ENCODE data around the gene SIGLEC7. TPM values are rescaled to one million over a fixed set of nuclear protein-coding genes. Genes with fewer than 3 reads are reported as not detected.

The SIGLEC7 gene
- total and polyA plus RNA-seq, 11 donors = 0.51 to 6.1 (median 1.0) TPM; not detected in 2

DNA sequence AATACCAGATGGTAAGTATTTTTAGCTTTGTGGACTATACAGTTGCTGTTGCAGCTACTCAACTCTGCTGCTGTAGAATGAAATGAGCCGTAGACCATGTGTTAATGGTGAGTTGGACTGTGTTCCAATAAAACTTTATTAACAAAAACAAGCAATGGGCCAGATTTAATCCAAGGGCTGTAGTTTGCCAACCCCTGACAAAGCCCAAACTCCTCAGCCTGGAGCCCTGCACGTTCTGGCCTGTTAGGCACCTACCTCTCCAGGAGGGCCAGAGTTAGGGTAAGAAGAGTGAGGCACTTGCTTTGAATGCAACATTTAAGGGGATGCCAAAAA lies 46.1 kb downstream of the SIGLEC7 start:
- DNase-seq (no peak), ATAC-seq (no peak)
- H3K4me1 ChIP-seq = no peaks in the 10 kb centered on the region
- TF ChIP-seq, protein P1, sequence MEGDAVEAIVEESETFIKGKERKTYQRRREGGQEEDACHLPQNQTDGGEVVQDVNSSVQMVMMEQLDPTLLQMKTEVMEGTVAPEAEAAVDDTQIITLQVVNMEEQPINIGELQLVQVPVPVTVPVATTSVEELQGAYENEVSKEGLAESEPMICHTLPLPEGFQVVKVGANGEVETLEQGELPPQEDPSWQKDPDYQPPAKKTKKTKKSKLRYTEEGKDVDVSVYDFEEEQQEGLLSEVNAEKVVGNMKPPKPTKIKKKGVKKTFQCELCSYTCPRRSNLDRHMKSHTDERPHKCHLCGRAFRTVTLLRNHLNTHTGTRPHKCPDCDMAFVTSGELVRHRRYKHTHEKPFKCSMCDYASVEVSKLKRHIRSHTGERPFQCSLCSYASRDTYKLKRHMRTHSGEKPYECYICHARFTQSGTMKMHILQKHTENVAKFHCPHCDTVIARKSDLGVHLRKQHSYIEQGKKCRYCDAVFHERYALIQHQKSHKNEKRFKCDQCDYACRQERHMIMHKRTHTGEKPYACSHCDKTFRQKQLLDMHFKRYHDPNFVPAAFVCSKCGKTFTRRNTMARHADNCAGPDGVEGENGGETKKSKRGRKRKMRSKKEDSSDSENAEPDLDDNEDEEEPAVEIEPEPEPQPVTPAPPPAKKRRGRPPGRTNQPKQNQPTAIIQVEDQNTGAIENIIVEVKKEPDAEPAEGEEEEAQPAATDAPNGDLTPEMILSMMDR (IDR thresholded peaks at IDR 0.05) = no peak
- no peak for TF ChIP-seq POLR2A (IDR thresholded peaks at IDR 0.05)
- WGBS, 4 donors = 71 to 78% (median 76%) methylated on average over 2 of the region's 2 CpGs
- no peak overlapping the region for H3K27ac ChIP-seq
- peaks cover 0 to 22% (median 7%) of the 10 kb centered on the region in 9 donors for H3K27me3 ChIP-seq
- no peaks in the 10 kb centered on the region for H3K9me3 ChIP-seq
- intact Hi-C loops (cut with DNase I) = no loop called here
- H3K4me3 ChIP-seq = no peak overlapping the region
- no peaks in the 10 kb centered on the region for H3K36me3 ChIP-seq

DNA sequence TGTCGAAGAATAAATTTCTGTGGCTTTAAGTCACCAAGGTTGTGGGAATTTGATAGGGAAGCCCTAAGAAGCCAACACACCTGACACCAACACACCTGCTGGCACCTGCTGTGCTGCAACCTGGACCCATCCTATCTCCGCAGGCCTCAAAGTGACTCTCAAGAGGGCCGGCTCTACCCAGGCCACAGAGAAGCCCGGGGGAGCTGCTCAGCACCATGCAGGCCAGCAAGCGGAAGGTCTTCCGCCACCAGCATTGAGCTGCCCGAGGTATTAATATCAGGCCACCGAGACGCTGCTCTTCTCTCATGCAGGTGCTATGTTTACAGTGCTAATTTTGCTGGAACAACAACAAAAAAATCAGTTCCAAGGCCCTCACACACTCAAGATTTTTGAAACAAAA lies 50.6 kb downstream of the SIGLEC7 start:
- H3K27me3 ChIP-seq = peaks cover 0 to 6% (median 0%) of the 10 kb centered on the region in 9 donors
- H3K4me1 ChIP-seq = no peaks in the 10 kb centered on the region
- no peaks in the 10 kb centered on the region for H3K36me3 ChIP-seq
- WGBS, 4 donors = 78 to 89% (median 86%) methylated on average over 9 of the region's 9 CpGs
- DNase-seq (no peak), ATAC-seq (no peak)
- H3K9me3 ChIP-seq = no peaks in the 10 kb centered on the region
- TF ChIP-seq, protein P1 (IDR thresholded peaks at IDR 0.05) = no peak
- TF ChIP-seq POLR2A (IDR thresholded peaks at IDR 0.05) = no peak
- no peak overlapping the region for H3K4me3 ChIP-seq
- intact Hi-C loops (cut with DNase I) = no loop called here
- no peak overlapping the region for H3K27ac ChIP-seq

DNA sequence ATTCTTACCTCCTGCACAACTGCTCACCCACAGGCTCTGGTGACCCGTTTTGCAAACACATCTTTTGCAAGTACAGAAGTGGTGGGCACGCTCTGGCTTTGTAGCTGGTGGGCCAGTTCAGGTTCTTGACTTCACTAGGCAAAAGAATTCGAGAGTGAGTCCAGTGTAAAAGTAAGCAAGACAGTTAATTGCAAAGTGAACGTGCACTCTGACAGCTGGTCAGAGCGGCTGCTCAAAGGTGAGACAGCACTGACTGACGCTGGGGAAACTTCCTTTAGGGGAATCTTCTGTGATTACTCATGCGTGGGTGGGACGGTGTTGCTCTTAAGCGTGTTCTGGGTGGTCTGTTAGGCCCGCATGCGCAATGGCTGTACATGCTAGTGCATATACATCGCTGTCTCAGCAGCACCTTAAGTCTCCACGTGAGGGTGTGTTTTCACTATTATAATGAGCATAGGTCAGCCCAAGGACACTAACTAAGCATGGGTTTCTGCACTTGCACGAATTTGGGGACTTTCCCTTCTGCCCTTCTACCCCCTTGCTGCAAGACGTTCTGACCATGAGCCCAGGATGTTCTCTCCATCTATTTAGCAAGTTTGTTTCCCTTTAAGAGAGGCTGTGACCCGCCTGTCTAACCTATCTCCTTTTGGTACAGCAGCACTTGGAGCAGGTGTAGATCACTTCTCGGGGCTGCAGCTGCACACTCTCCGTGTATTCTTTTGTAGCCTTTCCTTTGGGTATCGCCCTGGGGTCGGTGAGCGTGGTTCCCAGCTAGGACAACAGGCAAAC lies 52.6 kb downstream of the SIGLEC7 start:
- ATAC-seq = no peak
- Histone ChIP-seq H3K9me3 (no peaks in the 10 kb centered on the region), H3K27ac (no peak overlapping the region), H3K4me3 (no peak overlapping the region), H3K36me3 (no peaks in the 10 kb centered on the region), H3K4me1 (no peaks in the 10 kb centered on the region), H3K27me3 (peaks cover 0 to 26% (median 0%) of the 10 kb centered on the region in 9 donors)
- no peak for DNase-seq
- no peak for TF ChIP-seq POLR2A (IDR thresholded peaks at IDR 0.05)
- TF ChIP-seq, protein P1 (IDR thresholded peaks at IDR 0.05) = no peak
- intact Hi-C loops (cut with DNase I) = no loop called here
- 62 to 71% (median 65%) methylated on average over 18 to 21 of the region's 21 CpGs for WGBS, 4 donors

DNA sequence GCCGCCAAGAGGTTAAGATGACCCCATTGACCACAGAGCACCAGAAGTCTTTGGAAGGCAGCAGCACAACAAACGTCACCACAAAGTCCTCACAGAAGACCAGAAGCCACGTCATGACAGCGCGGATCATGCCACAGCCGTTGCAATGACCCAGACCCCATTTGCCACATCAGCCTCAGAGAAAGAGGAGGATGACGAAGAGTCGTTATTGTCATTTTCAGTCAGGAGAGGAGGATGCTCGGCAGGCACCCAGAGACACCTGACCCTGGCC lies 53.1 kb downstream of the SIGLEC7 start:
- WGBS, 4 donors = 81 to 88% (median 87%) methylated on average over 9 of the region's 9 CpGs
- TF ChIP-seq POLR2A (IDR thresholded peaks at IDR 0.05) = no peak
- TF ChIP-seq, protein P1 (IDR thresholded peaks at IDR 0.05) = no peak

More for the DNA sequence above, 53.1 kb downstream of the SIGLEC7 start:
- no peak overlapping the region for H3K4me3 ChIP-seq
- H3K9me3 ChIP-seq = no peaks in the 10 kb centered on the region
- peaks cover 0 to 31% (median 5%) of the 10 kb centered on the region in 9 donors for H3K27me3 ChIP-seq
- no peaks in the 10 kb centered on the region for H3K36me3 ChIP-seq
- DNase-seq = no peak
- no peak for ATAC-seq
- H3K4me1 ChIP-seq = no peaks in the 10 kb centered on the region
- H3K27ac ChIP-seq = no peak overlapping the region
- intact Hi-C loops (cut with DNase I) = no loop called here

Data from heart left ventricle (tissue), 16 donors.